SK-N-MC (cell line): ENCODE data around the gene QRSL1.

Source experiments
- DNase-seq: peaks from one replicate; pipeline ENCODE4 v3.0.0-alpha.2; 2011; ENCODE audit warnings: low read depth, low spot score
- H3K27ac ChIP-seq: fragments of 200-600 bp; sonication (generic); 2 replicates; pipeline ENCODE4 v1.5.1; 2016; ENCODE audit warnings: mixed run types
- H3K36me3 ChIP-seq: fragments of 200-600 bp; sonication (generic); 2 replicates; pipeline ENCODE4 v1.6.1; 2017; ENCODE audit warnings: antibody characterized with exemption, low read length, mixed read lengths; ENCODE audit not compliant: insufficient read depth
- H3K4me3 ChIP-seq: fragments of 200-600 bp; sonication (generic); 2 replicates; pipeline ENCODE4 v1.5.1; 2016
- H3K9ac ChIP-seq: fragments of 200-600 bp; sonication (generic); 2 replicates; pipeline ENCODE4 v1.8.0; 2017; ENCODE audit warnings: mixed run types, mixed read lengths; ENCODE audit not compliant: insufficient read length
- H3K9me3 ChIP-seq: fragments of 200-600 bp; sonication (generic); 2 replicates; pipeline ENCODE4 v1.6.1; 2017; ENCODE audit warnings: low read depth, mild to moderate bottlenecking, antibody characterized with exemption, low read length, moderate library complexity, mixed read lengths
- EZH2 ChIP-seq: fragments of 200-600 bp; sonication (generic); IDR thresholded peaks from one replicate; pipeline ENCODE4 v1.6.1; 2017; ENCODE audit warnings: antibody characterized with exemption
- FOXP2 ChIP-seq: optimal IDR thresholded peaks from 2 replicates; pipeline ENCODE3; 2011; ENCODE audit warnings: mild to moderate bottlenecking, moderate library complexity; ENCODE audit not compliant: insufficient read depth; ENCODE audit errors: extremely low read length, control extremely low read depth
- POLR2AphosphoS5 ChIP-seq: IDR thresholded peaks from 2 replicates; pipeline ENCODE4 v1.6.1; 2012; ENCODE audit warnings: mild to moderate bottlenecking, low read depth, low read length, borderline replicate concordance

Gene QRSL1

DNA sequence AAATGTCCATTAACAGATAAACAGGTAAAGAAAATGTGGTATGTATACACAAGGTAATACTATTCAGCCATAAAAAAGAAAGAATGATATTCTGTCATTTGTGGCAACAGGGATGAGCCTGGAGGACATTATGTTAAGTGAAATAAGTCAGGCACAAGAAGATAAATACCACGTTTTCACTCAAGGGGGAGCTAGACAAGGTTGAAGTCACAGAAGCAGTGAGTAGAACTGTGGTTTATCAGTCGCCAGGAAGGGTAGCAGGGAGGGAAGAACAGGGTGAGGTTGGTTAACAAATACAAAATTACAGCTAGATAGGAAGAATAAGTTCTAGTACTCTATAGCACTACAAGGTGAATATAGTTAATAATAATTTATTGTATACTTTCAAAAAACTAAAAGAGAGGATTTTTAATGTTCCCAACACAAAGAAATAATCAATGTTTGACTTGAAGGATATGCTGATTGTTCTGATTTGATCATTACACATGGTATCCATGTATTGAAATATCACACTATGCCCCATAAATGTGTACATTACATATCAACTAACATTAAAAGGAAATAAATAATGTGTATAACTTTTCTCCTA is 21.2 kb upstream of the QRSL1 start:
- Histone ChIP-seq H3K9me3 (no peaks in the 10 kb centered on the region), H3K27ac (no peak overlapping the region), H3K4me3 (no peak overlapping the region), H3K9ac (no peak overlapping the region), H3K36me3 (no peaks in the 10 kb centered on the region)
- TF ChIP-seq FOXP2 = no peak
- TF ChIP-seq EZH2 = no peak
- TF ChIP-seq POLR2AphosphoS5 = no peak
- DNase-seq = peak; percentile 58

DNA sequence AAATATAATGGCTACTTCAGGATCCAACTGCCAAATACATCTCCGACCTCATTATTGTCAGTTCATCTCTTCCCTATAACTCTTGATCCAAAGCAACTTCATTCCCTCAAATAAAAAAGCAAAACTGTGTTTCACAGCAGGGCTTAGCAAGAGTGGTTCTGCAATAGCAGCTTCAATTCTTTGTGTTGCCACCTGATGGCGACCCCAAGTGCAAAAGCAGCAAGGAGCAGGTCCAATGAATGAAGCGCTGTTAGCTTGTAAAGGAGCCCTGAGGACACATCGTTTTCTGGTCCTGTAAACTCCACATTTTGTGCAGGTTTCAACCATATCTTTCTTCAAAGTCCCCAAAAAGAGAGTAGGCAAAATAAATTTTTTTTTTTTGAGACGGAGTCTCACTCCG is 19.7 kb upstream of the QRSL1 start:
- H3K27ac ChIP-seq = no peak overlapping the region
- no peaks in the 10 kb centered on the region for H3K36me3 ChIP-seq
- H3K4me3 ChIP-seq = no peak overlapping the region
- TF ChIP-seq POLR2AphosphoS5 = no peak
- no peaks in the 10 kb centered on the region for H3K9me3 ChIP-seq
- peak; percentile 5 for DNase-seq
- no peak overlapping the region for H3K9ac ChIP-seq

DNA sequence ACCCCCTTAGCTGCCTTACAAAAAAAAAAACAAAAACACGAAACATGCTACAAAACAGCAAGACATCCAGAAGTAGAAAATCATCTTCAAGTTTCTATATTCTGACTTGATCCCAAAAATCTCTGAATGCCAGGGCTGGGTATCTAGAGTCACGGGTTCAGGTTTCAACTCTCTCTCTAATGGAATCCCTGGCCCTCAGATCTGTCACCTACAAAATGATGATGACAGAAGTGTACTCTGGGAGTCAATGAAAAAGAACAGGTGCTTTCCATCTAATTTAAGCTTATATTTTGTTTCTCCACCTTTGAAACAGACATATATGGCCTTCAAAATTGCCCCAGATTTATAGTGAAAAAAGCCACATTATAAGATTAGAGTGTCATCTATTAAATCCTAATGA is 18.3 kb upstream of the QRSL1 start:
- H3K27ac ChIP-seq = no peak overlapping the region

DNA sequence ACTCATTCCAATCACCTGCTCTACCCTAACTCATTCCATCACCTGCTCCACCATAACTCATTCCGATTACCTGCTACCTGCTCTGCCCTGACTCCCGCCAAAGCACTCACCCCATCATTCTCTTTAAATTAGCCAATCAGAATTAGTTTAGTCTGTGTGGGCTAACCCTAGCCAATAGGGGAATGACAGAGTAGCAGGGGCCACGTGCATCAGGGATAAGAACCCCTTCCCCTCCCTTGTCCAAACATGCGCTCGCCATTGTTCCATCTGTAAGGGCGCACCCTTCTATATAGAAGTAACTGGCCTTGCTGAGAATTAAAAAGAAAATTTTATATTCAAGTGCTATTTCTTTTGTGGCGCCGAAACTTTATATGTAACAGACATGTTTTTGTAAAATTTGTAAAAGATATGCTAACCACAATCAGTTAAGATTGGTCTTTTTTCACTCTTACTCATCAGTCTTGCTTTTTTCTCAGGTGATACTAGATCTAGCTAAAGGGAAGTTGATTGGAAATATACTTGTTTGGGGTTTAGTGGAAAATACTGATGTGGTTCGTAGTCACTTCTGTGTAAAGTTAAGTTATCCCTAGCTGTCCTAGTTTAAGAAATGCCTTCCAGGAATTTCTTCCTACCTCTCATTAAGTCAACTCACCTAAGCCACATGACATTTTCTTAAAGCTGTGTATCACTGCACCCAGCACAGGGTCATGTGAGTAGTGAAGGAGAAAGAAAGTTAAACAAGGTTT is 16.5 kb upstream of the QRSL1 start:
- H3K36me3 ChIP-seq = no peaks in the 10 kb centered on the region
- H3K9ac ChIP-seq = no peak overlapping the region
- H3K9me3 ChIP-seq = no peaks in the 10 kb centered on the region
- no peak for DNase-seq
- TF ChIP-seq FOXP2 = no peak
- no peak for TF ChIP-seq EZH2
- no peak for TF ChIP-seq POLR2AphosphoS5
- no peak overlapping the region for H3K27ac ChIP-seq
- no peak overlapping the region for H3K4me3 ChIP-seq

More for the DNA sequence above, 18.3 kb upstream of the QRSL1 start:
- no peak for TF ChIP-seq EZH2
- no peak for TF ChIP-seq POLR2AphosphoS5
- no peak for TF ChIP-seq FOXP2
- H3K9me3 ChIP-seq = no peaks in the 10 kb centered on the region
- DNase-seq = no peak
- no peak overlapping the region for H3K4me3 ChIP-seq
- no peak overlapping the region for H3K9ac ChIP-seq
- H3K36me3 ChIP-seq = no peaks in the 10 kb centered on the region

DNA sequence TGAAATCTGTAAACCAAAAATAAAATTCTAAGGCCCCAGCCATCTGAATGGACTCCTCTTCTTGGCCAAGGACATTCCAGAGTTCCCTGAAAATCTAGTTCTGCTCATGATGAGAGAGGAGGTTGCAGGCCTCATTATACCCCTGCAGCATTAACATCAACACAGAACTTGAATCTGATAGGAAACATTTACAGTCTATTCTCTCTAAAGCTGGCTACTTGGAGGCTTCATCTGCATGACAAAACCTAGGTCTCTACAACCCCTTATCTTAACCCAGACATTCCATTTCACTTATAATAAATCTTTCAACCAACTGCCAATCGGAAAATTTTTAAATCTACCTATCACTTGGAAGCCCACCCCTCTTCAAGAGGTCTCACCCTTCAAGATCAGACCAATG is 15.8 kb upstream of the QRSL1 start:
- Histone ChIP-seq H3K36me3 (no peaks in the 10 kb centered on the region), H3K27ac (no peak overlapping the region), H3K9me3 (no peaks in the 10 kb centered on the region), H3K4me3 (no peak overlapping the region), H3K9ac (no peak overlapping the region)
- DNase-seq = no peak
- TF ChIP-seq EZH2 (no peak), FOXP2 (no peak), POLR2AphosphoS5 (no peak)

DNA sequence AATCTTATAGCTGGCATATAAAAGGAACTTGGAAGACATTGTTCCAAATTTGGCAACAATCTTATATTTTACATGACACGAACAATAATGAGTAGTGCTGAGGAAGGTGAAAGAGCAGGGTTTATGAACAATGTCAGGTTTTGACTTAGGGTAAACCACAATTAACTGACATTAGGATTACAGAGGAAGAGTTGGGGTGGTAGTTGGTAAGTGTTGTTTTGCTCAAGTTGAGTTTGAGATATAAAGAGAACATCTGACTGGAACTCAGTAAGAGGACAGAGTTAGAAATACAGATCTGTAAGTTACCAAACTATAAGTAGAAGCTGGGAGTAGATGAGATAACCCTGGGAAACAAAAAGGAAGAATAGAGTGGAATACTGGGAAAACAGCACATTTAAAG is 15.2 kb upstream of the QRSL1 start:
- TF ChIP-seq FOXP2 (no peak), POLR2AphosphoS5 (no peak), EZH2 (no peak)
- DNase-seq = no peak
- Histone ChIP-seq H3K27ac (no peak overlapping the region), H3K4me3 (no peak overlapping the region), H3K36me3 (no peaks in the 10 kb centered on the region), H3K9ac (no peak overlapping the region), H3K9me3 (no peaks in the 10 kb centered on the region)

DNA sequence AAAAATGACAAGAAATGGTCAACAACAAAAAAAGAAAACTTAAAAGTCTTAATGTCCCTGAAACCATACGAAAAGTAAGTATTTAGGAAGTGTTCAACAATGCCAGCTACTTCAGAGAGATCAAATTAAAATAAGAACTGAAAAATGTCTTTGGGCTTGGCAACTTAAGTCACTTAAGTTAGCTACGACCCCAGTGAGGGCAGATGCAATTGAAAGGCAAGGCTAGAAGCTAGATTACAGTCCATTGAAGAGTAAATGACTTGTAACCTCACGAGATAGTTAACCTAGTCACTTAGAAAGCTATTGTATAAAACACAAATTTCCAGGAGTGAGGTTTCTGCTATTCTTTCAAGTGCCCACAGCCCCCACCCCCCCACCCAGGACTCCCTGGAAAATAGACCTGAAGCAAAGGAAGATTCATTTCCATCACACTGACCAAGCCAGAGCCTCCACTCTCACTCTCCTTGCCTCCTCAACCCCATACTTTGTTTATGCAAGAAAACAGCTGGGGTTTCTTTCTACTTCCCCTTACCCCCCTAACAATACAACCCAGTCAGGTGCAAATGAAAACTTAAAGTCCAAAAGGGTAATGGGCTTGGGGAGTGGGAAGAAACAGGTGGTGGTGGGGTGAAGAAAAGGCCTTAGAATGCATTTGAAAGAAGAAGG is 14.7 kb upstream of the QRSL1 start:
- H3K9me3 ChIP-seq = no peaks in the 10 kb centered on the region

DNA sequence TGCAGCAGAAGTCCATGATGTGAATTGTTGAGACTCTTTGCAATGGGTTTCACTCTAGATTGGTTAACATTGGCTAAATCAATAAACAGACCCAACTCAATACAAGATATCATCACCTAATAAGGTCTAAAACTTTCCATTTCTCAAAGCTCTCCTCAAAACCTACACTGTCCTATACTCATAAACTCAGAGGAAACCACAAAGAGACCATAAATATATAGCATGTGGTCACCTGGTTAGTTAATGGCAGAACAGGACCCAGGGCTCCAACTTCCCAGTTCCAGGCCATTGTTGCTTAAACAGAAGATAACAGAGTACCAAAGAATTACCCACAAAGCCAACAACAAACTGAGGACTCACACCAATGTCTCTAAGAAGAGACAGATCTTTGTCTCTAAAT is 12.1 kb upstream of the QRSL1 start:
- TF ChIP-seq POLR2AphosphoS5 = no peak
- no peak for TF ChIP-seq EZH2
- no peak for TF ChIP-seq FOXP2
- Histone ChIP-seq H3K9me3 (no peaks in the 10 kb centered on the region), H3K36me3 (no peaks in the 10 kb centered on the region), H3K27ac (no peak overlapping the region), H3K4me3 (no peak overlapping the region), H3K9ac (no peak overlapping the region)
- no peak for DNase-seq

More for the DNA sequence above, 14.7 kb upstream of the QRSL1 start:
- Histone ChIP-seq H3K9ac (no peak overlapping the region), H3K36me3 (no peaks in the 10 kb centered on the region), H3K4me3 (no peak overlapping the region), H3K27ac (no peak overlapping the region)
- DNase-seq = no peak
- TF ChIP-seq POLR2AphosphoS5 = no peak
- no peak for TF ChIP-seq FOXP2
- no peak for TF ChIP-seq EZH2
